Right lobe of liver (tissue), 6 donors: ENCODE results near the gene PEAK1. TPM values are rescaled to one million over a fixed set of nuclear protein-coding genes. Genes with fewer than 3 reads are reported as not detected.
A peak's percentile ranks its signal among the peaks of the same experiment; 100 is the strongest.
"Not testable (repeated sequence)": the region's sequence is repeated elsewhere in the genome, so short reads cannot be mapped to it uniquely, and the experiment has no call there.

Experiments
- ATAC-seq, 4 donors: fragments of 200-7000 bp; cut with Tn5 transposase; one replicate each; pipeline ENCODE4 v1.9.1; 2020; ENCODE audit warnings: mild to moderate bottlenecking in 4 of 4, moderate library complexity in 4 of 4
- DNase-seq, 3 donors: peaks; one replicate each; pipeline ENCODE4 v3.0.0-alpha.2; 2020
- H3K27ac ChIP-seq, 3 donors: fragments of 200-600 bp; one replicate each; pipeline ENCODE4 v1.8.0; 2022
- H3K27me3 ChIP-seq, 2 donors: fragments of 200-600 bp; one replicate each; pipeline ENCODE4 v1.8.0; 2022
- H3K36me3 ChIP-seq, 4 donors: fragments of 200-600 bp; sonication (generic) in 1 of 4; one replicate each; pipeline versions ENCODE4 v1.5.1 to v1.8.0; 2017 to 2022; ENCODE audit warnings: control low read depth in 1 of 4
- H3K4me1 ChIP-seq, 4 donors: fragments of 200-600 bp; sonication (generic) in 1 of 4; one replicate each; pipeline versions ENCODE4 v1.5.1 to v1.8.0; 2017 to 2022; ENCODE audit warnings: control low read depth in 1 of 4
- H3K4me3 ChIP-seq, 3 donors: fragments of 200-600 bp; one replicate each; pipeline ENCODE4 v1.8.0; 2022
- H3K9me3 ChIP-seq, 4 donors: fragments of 200-600 bp; sonication (generic) in 1 of 4; one replicate each; pipeline versions ENCODE4 v1.5.1 to v1.8.0; 2017 to 2022; ENCODE audit warnings: control low read depth in 1 of 4
- CTCF ChIP-seq, 4 donors: fragments of 200-600 bp in 3 of 4; fragments of 450-650 bp in 1 of 4; IDR thresholded peaks; one replicate each; pipeline versions ENCODE4 v1.5.1 to v1.8.0; 2016 to 2022; ENCODE audit warnings: antibody characterized with exemption in 4 of 4, mild to moderate bottlenecking in 2 of 4
- POLR2A ChIP-seq: fragments of 450-650 bp; IDR thresholded peaks from one replicate; pipeline ENCODE4 v1.6.1; 2017; ENCODE audit warnings: antibody characterized with exemption, mild to moderate bottlenecking
- WGBS: methylation state at CpG from one replicate; pipeline ENCODE4 v1.1.6; 2018; ENCODE audit warnings: low coverage, low lambda C conversion rate; ENCODE audit not compliant: insufficient coverage; ENCODE audit errors: missing lambda C conversion rate; 5-methylcytosine and 5-hydroxymethylcytosine counted together
- intact Hi-C, 2 donors: fragments of 100-400 bp; cut with DNase I; formaldehyde crosslinking; loops; one replicate each; pipeline versions ENCODE4 v1.11.2 to v1.14.1; 2022
- total RNA-seq, 6 experiments: library from RNA; depleted of rRNA in 2 of 6; stranded (reverse); fragments of >200 nt in 2 of 6; fragmentation: NEBNext Ultra II Directional in 3 of 6; extraction: Animal tissue kit (Norgen Biotek cat#: 25700) in 3 of 6; gene quantifications; one replicate each; pipeline versions ENCODE4 v1.1.0 to v1.2.4, GENCODE V29; 2016 to 2023
- donor health status: DM: no; HTN: yes; CAD: no.
- donor health status: DM: no; HTN: no; CAD: no.
- donor health status: DM: no; HTN: no; CAD: no.
- donor health status: DM: no; HTN: yes; CAD: no.
- donor health status: DM: no; HTN: yes; CAD: no.

PEAK1 gene
- total RNA-seq, 6 experiments from 2014 or later: 5.9 to 18.4 (median 10.1) TPM

- Histone ChIP-seq H3K36me3 (no peaks in the 10 kb centered on the region), H3K27ac (no peak overlapping the region), H3K9me3 (no peaks in the 10 kb centered on the region), H3K4me1 (no peaks in the 10 kb centered on the region), H3K4me3 (no peak overlapping the region), H3K27me3 (no peaks in the 10 kb centered on the region)
- intact Hi-C loops: no loop called here
- 88% methylated on average over 2 of the region's 2 CpGs for WGBS
- ATAC-seq: no peak
- TF ChIP-seq CTCF (IDR thresholded peaks at IDR 0.05): no peak
- no peak for TF ChIP-seq POLR2A
- no peak for DNase-seq
Observed at GRCh38 chr15:77191230-77191834, 228.6 kb downstream of the PEAK1 start.

DNA sequence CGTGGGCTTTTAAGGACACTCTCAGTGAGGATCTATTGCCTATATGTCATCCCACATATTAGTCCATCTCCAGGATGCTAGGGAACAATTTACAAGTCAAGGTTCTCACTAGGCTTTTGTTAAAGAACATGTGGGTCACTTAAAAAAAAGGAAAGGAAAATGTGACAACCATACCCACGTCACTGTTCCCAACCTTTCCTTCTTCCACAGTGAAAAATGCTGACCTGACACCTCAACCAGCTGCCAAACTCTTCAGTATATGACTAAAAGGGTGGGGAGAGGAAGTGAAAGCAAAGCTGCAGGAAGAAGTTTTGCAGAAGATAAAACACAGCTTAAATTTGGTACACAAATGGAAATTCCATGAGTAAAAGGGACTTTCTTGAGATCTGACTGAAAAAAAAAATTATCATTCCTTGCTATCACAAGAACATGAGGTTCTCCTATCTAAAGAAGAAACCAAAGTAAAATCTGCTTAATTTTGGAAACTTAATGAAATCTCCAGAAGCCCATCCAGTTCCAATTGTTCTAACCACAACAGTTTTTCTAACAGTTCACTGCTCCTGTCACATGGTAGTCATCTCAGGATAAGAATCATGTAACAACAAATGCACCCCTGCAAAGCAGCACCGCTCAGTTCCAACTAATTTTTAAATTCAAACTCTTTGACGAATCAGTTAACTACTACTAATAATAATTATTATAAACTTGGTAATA lies 232.0 kb downstream of the PEAK1 start:
- 25% methylated on average over 4 of the region's 4 CpGs for WGBS
- Histone ChIP-seq H3K27ac (peak overlapping the region; percentile 35 to 67 (median 49)), H3K4me3 (no peak overlapping the region), H3K9me3 (no peaks in the 10 kb centered on the region), H3K27me3 (no peaks in the 10 kb centered on the region), H3K4me1 (peaks cover 0 to 6% (median 0%) of the 10 kb centered on the region in 4 donors), H3K36me3 (no peaks in the 10 kb centered on the region)
- intact Hi-C loops: no loop called here
- TF ChIP-seq POLR2A (no peak), CTCF (IDR thresholded peaks at IDR 0.05) (no peak)
- ATAC-seq: peak; percentile 77 to 88 (median 82)
- DNase-seq: peak in 1 of 3 donors; percentile 25

GRCh38 chr15:77186594-77187011 lies 233.3 kb downstream of the PEAK1 start:
- no peak for DNase-seq
- peaks cover 0 to 6% (median 0%) of the 10 kb centered on the region in 4 donors for H3K4me1 ChIP-seq
- TF ChIP-seq CTCF (IDR thresholded peaks at IDR 0.05) (peak; percentile 44 to 52 (median 46)), POLR2A (no peak)
- ATAC-seq: peak; percentile 32 to 36 (median 34)
- WGBS: 37% methylated on average over 3 of the region's 3 CpGs
- H3K27ac ChIP-seq: peak overlapping the region; percentile 35 to 67 (median 49)
- intact Hi-C loops: no loop called here
- H3K36me3 ChIP-seq: no peaks in the 10 kb centered on the region
- H3K9me3 ChIP-seq: no peaks in the 10 kb centered on the region
- H3K4me3 ChIP-seq: no peak overlapping the region
- no peaks in the 10 kb centered on the region for H3K27me3 ChIP-seq

- TF ChIP-seq POLR2A: no peak
- no peak overlapping the region for H3K27ac ChIP-seq
- H3K27me3 ChIP-seq: no peaks in the 10 kb centered on the region
- ATAC-seq: no peak
- no peak overlapping the region for H3K4me3 ChIP-seq
- WGBS: 63% methylated on average over 2 of the region's 2 CpGs
- H3K36me3 ChIP-seq: no peaks in the 10 kb centered on the region
- DNase-seq: no peak
- H3K9me3 ChIP-seq: no peaks in the 10 kb centered on the region
- H3K4me1 ChIP-seq: peaks cover 0 to 6% (median 0%) of the 10 kb centered on the region in 4 donors
- intact Hi-C loops: no loop called here
Observed at GRCh38 chr15:77185242-77185785, 234.6 kb downstream of the PEAK1 start.

- not testable (repeated sequence) for DNase-seq, H3K4me1 ChIP-seq
Observed at GRCh38 chr15:77184352-77184751, 235.6 kb downstream of the PEAK1 start.

More at GRCh38 chr15:77184352-77184751, 235.6 kb downstream of the PEAK1 start:
- H3K36me3 ChIP-seq, H3K27ac ChIP-seq, intact Hi-C loops, H3K9me3 ChIP-seq, H3K27me3 ChIP-seq, H3K4me3 ChIP-seq: not testable (repeated sequence)
- peak in 1 of 4 donors; percentile 39 for ATAC-seq
- 34% methylated on average over 3 of the region's 4 CpGs for WGBS
